ENCODE data around the gene SLIT1. TPM values are rescaled to one million over a fixed set of nuclear protein-coding genes. Genes with fewer than 3 reads are reported as not detected.

The SLIT1 gene
- total RNA-seq, 1 experiment from 2014 or later = not detected

DNA sequence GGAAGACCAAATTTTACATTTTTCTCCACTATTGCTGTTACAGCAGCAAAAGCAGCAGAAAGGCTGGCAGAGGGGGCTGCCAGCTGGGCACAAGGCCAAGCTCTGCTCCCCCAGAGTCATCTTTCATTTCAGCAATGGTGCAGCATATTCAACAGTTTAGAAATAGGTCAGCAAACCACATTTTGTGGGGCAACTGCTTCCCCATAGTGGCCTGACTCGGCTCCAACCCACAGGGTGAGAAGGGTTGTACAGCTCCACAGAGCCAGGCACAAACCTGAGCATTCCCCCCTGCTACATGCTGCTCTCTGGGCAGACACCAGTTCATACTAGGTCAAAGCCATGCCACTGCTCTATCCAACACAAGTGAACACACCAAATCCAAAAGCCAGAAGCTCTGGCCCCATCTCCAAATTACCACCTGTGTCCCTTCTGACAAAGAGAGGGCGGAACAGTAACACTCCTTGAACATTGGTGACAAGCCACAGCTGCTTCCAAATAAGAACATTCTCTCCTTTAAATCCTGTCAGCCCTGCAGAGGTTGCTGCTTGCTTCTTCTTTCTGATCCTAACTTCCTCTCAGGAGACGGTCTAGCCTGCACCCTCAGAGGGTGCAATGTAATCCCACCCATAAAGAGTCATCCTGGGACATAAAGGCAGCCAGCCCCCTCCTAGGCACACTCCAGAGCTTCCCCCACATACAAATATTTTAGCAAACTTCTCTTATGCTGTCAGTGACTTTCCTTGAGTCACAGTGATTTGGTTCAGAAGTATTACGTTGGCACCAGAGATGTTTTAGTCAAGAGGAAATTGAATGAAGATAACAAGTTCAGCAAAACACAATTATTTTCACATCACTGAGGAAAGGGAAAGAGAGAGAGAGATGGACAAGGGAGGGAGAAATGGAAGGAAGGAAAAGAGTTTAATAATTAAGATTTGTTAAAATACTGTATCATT lies 39.0 kb upstream of the SLIT1 start:
- intact Hi-C loops (cut with micrococcal nuclease) = no loop called here
- POLR2A ChIA-PET = interaction anchor here (0.7 kb wide), 1 partner anchor 9 kb away, joined by 3 read pairs; no protein-coding TSS in a partner anchor
- BruUV-seq (replicated peaks) = no TSS peak

DNA sequence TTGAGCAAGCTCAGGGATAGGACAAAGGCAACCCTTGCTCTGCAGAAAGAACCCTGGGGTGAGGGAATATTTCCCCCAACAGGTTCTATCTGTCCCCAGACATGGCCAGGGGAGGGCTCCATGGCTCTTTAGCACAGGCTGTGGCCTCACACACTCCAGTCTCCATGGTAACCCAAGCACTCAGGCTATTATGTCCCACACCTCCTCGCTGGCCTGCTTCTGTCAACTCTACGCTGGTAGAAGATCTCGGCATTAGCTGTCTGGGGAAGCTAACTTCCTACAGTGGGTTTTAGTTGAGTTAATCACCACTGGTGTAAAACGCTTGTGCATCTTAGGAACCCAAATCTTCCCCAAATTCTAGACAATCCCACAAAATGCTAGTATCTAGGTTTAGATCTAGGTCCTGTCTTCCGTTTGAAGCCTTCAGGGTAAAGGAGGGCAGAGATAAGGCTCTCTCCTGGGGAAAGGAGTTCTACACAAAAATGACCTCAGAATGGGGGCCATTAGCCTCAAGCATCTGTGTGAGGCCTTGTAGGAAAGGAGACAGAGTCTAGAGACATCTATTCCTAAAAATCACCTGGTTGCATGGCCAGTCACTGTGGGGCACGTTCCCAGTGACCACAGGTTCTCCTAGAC lies 36.7 kb upstream of the SLIT1 start:
- Mint-ChIP-seq H3K27ac (ENCODE audit: low read depth, unreplicated experiment) (no peak overlapping the region), H3K4me3 (ENCODE audit: unreplicated experiment) (no peak overlapping the region), H3K4me1 (ENCODE audit: insufficient read depth, unreplicated experiment) (no peaks in the 10 kb centered on the region), H3K27me3 (ENCODE audit: insufficient read depth, unreplicated experiment) (no peaks in the 10 kb centered on the region), H3K36me3 (ENCODE audit: insufficient read depth, unreplicated experiment) (no peaks in the 10 kb centered on the region), H3K9me3 (ENCODE audit: unreplicated experiment) (no peaks in the 10 kb centered on the region)
- BruUV-seq (replicated peaks) = no TSS peak
- CTCF ChIA-PET = interaction anchor here (0.5 to 6.1 kb wide), 6 partner anchors 11 to 432 kb away, joined by 3 to 56 read pairs (median 6); no protein-coding TSS in a partner anchor
- POLR2A ChIA-PET = no interaction called here
- intact Hi-C loops (cut with micrococcal nuclease) = no loop called here
- TF ChIP-seq, protein P1, sequence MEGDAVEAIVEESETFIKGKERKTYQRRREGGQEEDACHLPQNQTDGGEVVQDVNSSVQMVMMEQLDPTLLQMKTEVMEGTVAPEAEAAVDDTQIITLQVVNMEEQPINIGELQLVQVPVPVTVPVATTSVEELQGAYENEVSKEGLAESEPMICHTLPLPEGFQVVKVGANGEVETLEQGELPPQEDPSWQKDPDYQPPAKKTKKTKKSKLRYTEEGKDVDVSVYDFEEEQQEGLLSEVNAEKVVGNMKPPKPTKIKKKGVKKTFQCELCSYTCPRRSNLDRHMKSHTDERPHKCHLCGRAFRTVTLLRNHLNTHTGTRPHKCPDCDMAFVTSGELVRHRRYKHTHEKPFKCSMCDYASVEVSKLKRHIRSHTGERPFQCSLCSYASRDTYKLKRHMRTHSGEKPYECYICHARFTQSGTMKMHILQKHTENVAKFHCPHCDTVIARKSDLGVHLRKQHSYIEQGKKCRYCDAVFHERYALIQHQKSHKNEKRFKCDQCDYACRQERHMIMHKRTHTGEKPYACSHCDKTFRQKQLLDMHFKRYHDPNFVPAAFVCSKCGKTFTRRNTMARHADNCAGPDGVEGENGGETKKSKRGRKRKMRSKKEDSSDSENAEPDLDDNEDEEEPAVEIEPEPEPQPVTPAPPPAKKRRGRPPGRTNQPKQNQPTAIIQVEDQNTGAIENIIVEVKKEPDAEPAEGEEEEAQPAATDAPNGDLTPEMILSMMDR (IDR thresholded peaks at IDR 0.05; ENCODE audit: unreplicated experiment) = no peak
- DNase-seq (ENCODE audit: unreplicated experiment) = no peak

More for the DNA sequence above, 39.0 kb upstream of the SLIT1 start:
- Mint-ChIP-seq H3K27me3 (ENCODE audit: insufficient read depth, unreplicated experiment) (no peaks in the 10 kb centered on the region), H3K4me1 (ENCODE audit: insufficient read depth, unreplicated experiment) (no peaks in the 10 kb centered on the region), H3K4me3 (ENCODE audit: unreplicated experiment) (no peak overlapping the region), H3K9me3 (ENCODE audit: unreplicated experiment) (no peaks in the 10 kb centered on the region), H3K36me3 (ENCODE audit: insufficient read depth, unreplicated experiment) (peaks cover 3% of the 10 kb centered on the region), H3K27ac (ENCODE audit: low read depth, unreplicated experiment) (no peak overlapping the region)
- CTCF ChIA-PET = interaction anchor here (0.6 to 6.1 kb wide), 6 partner anchors 10 to 188 kb away, joined by 3 to 53 read pairs (median 6); no protein-coding TSS in a partner anchor
- TF ChIP-seq, protein P1 (IDR thresholded peaks at IDR 0.05; ENCODE audit: unreplicated experiment) = no peak
- DNase-seq (ENCODE audit: unreplicated experiment) = no peak

- BruUV-seq (replicated peaks) = no TSS peak
- H3K27ac Mint-ChIP-seq (ENCODE audit: low read depth, unreplicated experiment) = no peak overlapping the region
- POLR2A ChIA-PET = no interaction called here
Measured at GRCh38 chr10:97220355-97220754, 34.6 kb upstream of the SLIT1 start.

More at GRCh38 chr10:97220355-97220754, 34.6 kb upstream of the SLIT1 start:
- intact Hi-C loops (cut with micrococcal nuclease) = no loop called here
- no peak for DNase-seq (ENCODE audit: unreplicated experiment)
- Mint-ChIP-seq H3K4me3 (ENCODE audit: unreplicated experiment) (no peak overlapping the region), H3K9me3 (ENCODE audit: unreplicated experiment) (no peaks in the 10 kb centered on the region), H3K27me3 (ENCODE audit: insufficient read depth, unreplicated experiment) (no peaks in the 10 kb centered on the region), H3K4me1 (ENCODE audit: insufficient read depth, unreplicated experiment) (no peaks in the 10 kb centered on the region), H3K36me3 (ENCODE audit: insufficient read depth, unreplicated experiment) (no peaks in the 10 kb centered on the region)
- CTCF ChIA-PET = interaction anchor here (0.5 to 6.1 kb wide), 7 partner anchors 11 to 580 kb away, joined by 3 to 56 read pairs (median 4); no protein-coding TSS in a partner anchor
- TF ChIP-seq, protein P1 (IDR thresholded peaks at IDR 0.05; ENCODE audit: unreplicated experiment) = no peak

All from MCF 10A (cell line).